ENCODE measurements around the gene DHH. TPM values are rescaled to one million over a fixed set of nuclear protein-coding genes. Genes with fewer than 3 reads are reported as not detected.

Gene DHH
- total and polyA plus RNA-seq, 2 experiments from 2014 or later, result not detected

DNA sequence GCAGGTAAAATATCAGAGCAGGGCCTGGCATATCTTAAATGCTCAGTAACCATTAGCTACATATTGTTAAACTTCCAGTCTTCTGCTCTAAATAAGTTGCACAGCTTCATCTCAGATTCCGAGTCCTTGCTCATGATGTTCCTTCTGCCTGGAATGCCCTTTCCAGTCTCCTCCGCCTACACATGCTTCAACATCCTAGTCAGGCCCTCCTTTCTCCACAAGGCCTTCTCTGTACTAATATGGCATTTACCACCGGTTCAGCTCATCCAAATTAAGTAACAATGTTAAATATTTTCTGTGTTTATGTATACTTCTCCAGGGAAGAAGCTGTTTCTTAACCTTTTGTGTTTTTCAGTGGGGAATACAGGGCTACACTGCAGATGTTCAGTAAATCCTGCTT lies 8.5 kb downstream of the DHH start (continued):
- TF ChIP-seq, protein P1, sequence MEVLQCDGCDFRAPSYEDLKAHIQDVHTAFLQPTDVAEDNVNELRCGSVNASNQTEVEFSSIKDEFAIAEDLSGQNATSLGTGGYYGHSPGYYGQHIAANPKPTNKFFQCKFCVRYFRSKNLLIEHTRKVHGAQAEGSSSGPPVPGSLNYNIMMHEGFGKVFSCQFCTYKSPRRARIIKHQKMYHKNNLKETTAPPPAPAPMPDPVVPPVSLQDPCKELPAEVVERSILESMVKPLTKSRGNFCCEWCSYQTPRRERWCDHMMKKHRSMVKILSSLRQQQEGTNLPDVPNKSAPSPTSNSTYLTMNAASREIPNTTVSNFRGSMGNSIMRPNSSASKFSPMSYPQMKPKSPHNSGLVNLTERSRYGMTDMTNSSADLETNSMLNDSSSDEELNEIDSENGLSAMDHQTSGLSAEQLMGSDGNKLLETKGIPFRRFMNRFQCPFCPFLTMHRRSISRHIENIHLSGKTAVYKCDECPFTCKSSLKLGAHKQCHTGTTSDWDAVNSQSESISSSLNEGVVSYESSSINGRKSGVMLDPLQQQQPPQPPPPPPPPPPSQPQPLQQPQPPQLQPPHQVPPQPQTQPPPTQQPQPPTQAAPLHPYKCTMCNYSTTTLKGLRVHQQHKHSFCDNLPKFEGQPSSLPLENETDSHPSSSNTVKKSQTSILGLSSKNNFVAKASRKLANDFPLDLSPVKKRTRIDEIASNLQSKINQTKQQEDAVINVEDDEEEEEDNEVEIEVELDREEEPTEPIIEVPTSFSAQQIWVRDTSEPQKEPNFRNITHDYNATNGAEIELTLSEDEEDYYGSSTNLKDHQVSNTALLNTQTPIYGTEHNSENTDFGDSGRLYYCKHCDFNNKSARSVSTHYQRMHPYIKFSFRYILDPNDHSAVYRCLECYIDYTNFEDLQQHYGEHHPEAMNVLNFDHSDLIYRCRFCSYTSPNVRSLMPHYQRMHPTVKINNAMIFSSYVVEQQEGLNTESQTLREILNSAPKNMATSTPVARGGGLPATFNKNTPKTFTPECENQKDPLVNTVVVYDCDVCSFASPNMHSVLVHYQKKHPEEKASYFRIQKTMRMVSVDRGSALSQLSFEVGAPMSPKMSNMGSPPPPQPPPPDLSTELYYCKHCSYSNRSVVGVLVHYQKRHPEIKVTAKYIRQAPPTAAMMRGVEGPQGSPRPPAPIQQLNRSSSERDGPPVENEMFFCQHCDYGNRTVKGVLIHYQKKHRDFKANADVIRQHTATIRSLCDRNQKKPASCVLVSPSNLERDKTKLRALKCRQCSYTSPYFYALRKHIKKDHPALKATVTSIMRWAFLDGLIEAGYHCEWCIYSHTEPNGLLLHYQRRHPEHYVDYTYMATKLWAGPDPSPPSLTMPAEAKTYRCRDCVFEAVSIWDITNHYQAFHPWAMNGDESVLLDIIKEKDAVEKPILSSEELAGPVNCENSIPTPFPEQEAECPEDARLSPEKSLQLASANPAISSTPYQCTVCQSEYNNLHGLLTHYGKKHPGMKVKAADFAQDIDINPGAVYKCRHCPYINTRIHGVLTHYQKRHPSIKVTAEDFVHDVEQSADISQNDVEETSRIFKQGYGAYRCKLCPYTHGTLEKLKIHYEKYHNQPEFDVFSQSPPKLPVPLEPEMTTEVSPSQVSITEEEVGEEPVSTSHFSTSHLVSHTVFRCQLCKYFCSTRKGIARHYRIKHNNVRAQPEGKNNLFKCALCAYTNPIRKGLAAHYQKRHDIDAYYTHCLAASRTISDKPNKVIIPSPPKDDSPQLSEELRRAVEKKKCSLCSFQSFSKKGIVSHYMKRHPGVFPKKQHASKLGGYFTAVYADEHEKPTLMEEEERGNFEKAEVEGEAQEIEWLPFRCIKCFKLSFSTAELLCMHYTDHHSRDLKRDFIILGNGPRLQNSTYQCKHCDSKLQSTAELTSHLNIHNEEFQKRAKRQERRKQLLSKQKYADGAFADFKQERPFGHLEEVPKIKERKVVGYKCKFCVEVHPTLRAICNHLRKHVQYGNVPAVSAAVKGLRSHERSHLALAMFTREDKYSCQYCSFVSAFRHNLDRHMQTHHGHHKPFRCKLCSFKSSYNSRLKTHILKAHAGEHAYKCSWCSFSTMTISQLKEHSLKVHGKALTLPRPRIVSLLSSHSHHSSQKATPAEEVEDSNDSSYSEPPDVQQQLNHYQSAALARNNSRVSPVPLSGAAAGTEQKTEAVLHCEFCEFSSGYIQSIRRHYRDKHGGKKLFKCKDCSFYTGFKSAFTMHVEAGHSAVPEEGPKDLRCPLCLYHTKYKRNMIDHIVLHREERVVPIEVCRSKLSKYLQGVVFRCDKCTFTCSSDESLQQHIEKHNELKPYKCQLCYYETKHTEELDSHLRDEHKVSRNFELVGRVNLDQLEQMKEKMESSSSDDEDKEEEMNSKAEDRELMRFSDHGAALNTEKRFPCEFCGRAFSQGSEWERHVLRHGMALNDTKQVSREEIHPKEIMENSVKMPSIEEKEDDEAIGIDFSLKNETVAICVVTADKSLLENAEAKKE (CRISPR knock-in tag; IDR thresholded peaks at IDR 0.05), result no peak
- no peak for TF ChIP-seq ZNF331 (CRISPR knock-in tag; IDR thresholded peaks at IDR 0.05; ENCODE audit: low read depth)
- TF ChIP-seq STAT1 (IDR thresholded peaks at IDR 0.05; ENCODE audit: unreplicated experiment), result no peak
- no peak for TF ChIP-seq JUNB (IDR thresholded peaks at IDR 0.05; ENCODE audit: unreplicated experiment)

- H3K4me2 ChIP-seq, result no peak overlapping the region
- H3K79me2 ChIP-seq (replicated peaks; ENCODE audit: insufficient read depth), result no peaks in the 10 kb centered on the region
- Mint-ChIP-seq H3K9me3 (no peaks in the 10 kb centered on the region), H3K27ac (no peak overlapping the region), H3K36me3 (ENCODE audit: low read depth) (no peaks in the 10 kb centered on the region), H3K4me3 (no peak overlapping the region), H3K4me1 (peaks cover 9% of the 10 kb centered on the region), H3K27me3 (ENCODE audit: insufficient read depth, low read depth, poor library complexity) (peaks cover 25% of the 10 kb centered on the region)
- peaks cover 43% of the 10 kb centered on the region for H3K27me3 ChIP-seq (ENCODE audit: insufficient read depth)
- peaks cover 4% of the 10 kb centered on the region for H4K20me1 ChIP-seq (replicated peaks; ENCODE audit: insufficient read depth)
- H3K27ac ChIP-seq (ENCODE audit: low read depth), result no peak overlapping the region
- no peak overlapping the region for H3K4me3 ChIP-seq
- no peak overlapping the region for H2AFZ ChIP-seq
- H3K36me3 ChIP-seq (ENCODE audit: insufficient read depth), result no peaks in the 10 kb centered on the region
- peaks cover 11% of the 10 kb centered on the region for H3K4me1 ChIP-seq (ENCODE audit: insufficient read depth)
- H3F3A ChIP-seq (replicated peaks; ENCODE audit: low read depth), result peaks cover 5% of the 10 kb centered on the region; the same call in 1 of the 2 replicates
- no peaks in the 10 kb centered on the region for H3K9me2 ChIP-seq (ENCODE audit: insufficient read depth)
- ATAC-seq (no peak), DNase-seq (ENCODE audit: low spot score) (no peak)
- no peak for TF ChIP-seq POLR2AphosphoS5 (IDR thresholded peaks at IDR 0.05; ENCODE audit: low read depth)
- TF ChIP-seq EZH2 (IDR thresholded peaks at IDR 0.05; ENCODE audit: low read depth, unreplicated experiment), result no peak
- TF ChIP-seq, protein P2, sequence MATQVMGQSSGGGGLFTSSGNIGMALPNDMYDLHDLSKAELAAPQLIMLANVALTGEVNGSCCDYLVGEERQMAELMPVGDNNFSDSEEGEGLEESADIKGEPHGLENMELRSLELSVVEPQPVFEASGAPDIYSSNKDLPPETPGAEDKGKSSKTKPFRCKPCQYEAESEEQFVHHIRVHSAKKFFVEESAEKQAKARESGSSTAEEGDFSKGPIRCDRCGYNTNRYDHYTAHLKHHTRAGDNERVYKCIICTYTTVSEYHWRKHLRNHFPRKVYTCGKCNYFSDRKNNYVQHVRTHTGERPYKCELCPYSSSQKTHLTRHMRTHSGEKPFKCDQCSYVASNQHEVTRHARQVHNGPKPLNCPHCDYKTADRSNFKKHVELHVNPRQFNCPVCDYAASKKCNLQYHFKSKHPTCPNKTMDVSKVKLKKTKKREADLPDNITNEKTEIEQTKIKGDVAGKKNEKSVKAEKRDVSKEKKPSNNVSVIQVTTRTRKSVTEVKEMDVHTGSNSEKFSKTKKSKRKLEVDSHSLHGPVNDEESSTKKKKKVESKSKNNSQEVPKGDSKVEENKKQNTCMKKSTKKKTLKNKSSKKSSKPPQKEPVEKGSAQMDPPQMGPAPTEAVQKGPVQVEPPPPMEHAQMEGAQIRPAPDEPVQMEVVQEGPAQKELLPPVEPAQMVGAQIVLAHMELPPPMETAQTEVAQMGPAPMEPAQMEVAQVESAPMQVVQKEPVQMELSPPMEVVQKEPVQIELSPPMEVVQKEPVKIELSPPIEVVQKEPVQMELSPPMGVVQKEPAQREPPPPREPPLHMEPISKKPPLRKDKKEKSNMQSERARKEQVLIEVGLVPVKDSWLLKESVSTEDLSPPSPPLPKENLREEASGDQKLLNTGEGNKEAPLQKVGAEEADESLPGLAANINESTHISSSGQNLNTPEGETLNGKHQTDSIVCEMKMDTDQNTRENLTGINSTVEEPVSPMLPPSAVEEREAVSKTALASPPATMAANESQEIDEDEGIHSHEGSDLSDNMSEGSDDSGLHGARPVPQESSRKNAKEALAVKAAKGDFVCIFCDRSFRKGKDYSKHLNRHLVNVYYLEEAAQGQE (IDR thresholded peaks at IDR 0.05; ENCODE audit: unreplicated experiment), result no peak
These were observed 10.2 kb downstream of the DHH start for GRCh38 chr12:49084438-49084837.
